ENCODE results near the gene KIF2A.

DNA sequence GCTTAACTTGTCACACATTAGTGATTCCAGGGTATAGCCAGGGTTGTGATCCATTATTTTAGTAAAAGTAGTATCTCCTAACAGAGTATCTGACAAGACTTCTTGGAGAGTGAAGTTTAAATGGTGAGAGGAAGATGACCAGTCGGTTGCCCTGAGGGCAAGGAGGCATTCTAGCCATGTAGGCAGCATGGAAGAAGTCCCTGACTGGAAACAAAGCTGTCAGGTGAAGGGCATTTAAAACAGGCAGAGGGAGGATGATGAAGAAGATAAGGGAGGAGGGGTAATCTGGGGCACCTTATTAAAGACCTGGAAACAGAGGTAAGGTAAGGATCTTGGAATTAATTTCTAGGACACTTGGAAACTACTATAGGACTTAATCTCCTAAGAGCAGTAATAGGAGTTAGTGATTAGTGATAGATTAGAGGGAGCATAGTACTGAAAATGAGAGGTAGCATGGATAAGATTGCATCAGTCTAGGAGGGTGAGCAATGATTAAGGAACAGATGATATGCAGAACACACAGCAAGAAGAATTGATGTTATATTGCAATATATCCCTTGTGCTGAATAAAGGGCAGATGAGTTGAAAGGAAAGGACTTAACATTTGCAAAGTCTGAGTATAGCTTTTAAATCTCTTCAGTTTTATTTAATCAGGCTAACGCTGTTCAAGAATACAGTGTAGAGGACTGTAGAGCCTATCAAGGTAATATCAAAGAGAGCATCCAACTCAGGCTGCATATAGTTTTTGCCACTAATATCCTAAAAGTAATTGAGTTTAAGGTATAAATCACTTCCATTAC lies 9.6 kb downstream of the KIF2A start:
- no peak for TF ChIP-seq CTCF (IDR thresholded peaks at IDR 0.05 in 8 of 11, conservative IDR thresholded peaks at IDR 0.05 in 3 of 11)
- TF ChIP-seq POLR2A (IDR thresholded peaks at IDR 0.05), result no peak
- no peak for TF ChIP-seq POLR2AphosphoS5 (IDR thresholded peaks at IDR 0.05)
